Tibial nerve (tissue), 4 donors: ENCODE measurements around the gene DCLRE1C. TPM values are rescaled to one million over a fixed set of nuclear protein-coding genes. Genes with fewer than 3 reads are reported as not detected.

Experiments used
- DNase-seq, 2 donors: peaks; one replicate each; pipeline ENCODE4 v3.0.0-alpha.2; 2019; ENCODE audit warnings: low spot score in 2 of 2
- H3K27ac ChIP-seq, 4 donors: fragments of 200-600 bp; sonication (generic) in 3 of 4; one replicate each; pipeline ENCODE4 v1.5.1; 2017 to 2019; ENCODE audit warnings: mild to moderate bottlenecking in 1 of 4
- H3K27me3 ChIP-seq, 2 donors: fragments of 200-600 bp; sonication (generic) in 1 of 2; one replicate each; pipeline versions ENCODE4 v1.5.1 to v1.6.0; 2017 to 2019
- H3K36me3 ChIP-seq, 3 donors: fragments of 200-600 bp; sonication (generic); one replicate each; pipeline ENCODE4 v1.5.1; 2018 to 2019
- H3K4me1 ChIP-seq, 4 donors: fragments of 200-600 bp; sonication (generic) in 3 of 4; one replicate each; pipeline ENCODE4 v1.5.1; 2017 to 2019
- H3K4me3 ChIP-seq, 4 donors: fragments of 200-600 bp; sonication (generic) in 3 of 4; one replicate each; pipeline ENCODE4 v1.5.1; 2017 to 2019; ENCODE audit warnings: mild to moderate bottlenecking in 1 of 4, moderate library complexity in 1 of 4
- H3K9me3 ChIP-seq, 4 donors: fragments of 200-600 bp; sonication (generic) in 3 of 4; one replicate each; pipeline ENCODE4 v1.5.1; 2017 to 2019
- CTCF ChIP-seq, 5 experiments: fragments of 200-600 bp in 3 of 5; fragments of 450-650 bp in 2 of 5; sonication (generic) in 3 of 5; IDR thresholded peaks; one replicate each; pipeline ENCODE4 v1.5.1; 2016 to 2019; ENCODE audit warnings: antibody characterized with exemption in 5 of 5, mild to moderate bottlenecking in 3 of 5, moderate library complexity in 2 of 5
- EP300 ChIP-seq, 2 donors: sonication (generic); formaldehyde crosslinking; IDR thresholded peaks; one replicate each; pipeline ENCODE4 v1.6.1; 2017; ENCODE audit warnings: antibody characterized with exemption in 2 of 2, mild to moderate bottlenecking in 1 of 2
- POLR2A ChIP-seq, 2 donors: fragments of 450-650 bp; IDR thresholded peaks; one replicate each; pipeline ENCODE4 v1.6.1; 2017; ENCODE audit warnings: antibody characterized with exemption in 2 of 2, mild to moderate bottlenecking in 2 of 2, moderate library complexity in 2 of 2
- WGBS, 2 donors: methylation state at CpG; one replicate each; pipeline ENCODE4 v1.1.5; 2018; 5-methylcytosine and 5-hydroxymethylcytosine counted together
- total RNA-seq, 4 donors: library from RNA; depleted of rRNA; stranded (reverse); fragments of >200 nt; gene quantifications; one replicate each; pipeline ENCODE4 v1.1.0, GENCODE V29; 2016

Gene DCLRE1C
- total RNA-seq, 4 donors from 2014 or later: 9.6 to 28.8 (median 17.5) TPM

- no peak for DNase-seq
- Histone ChIP-seq H3K9me3 (no peaks in the 10 kb centered on the region), H3K4me3 (no peak overlapping the region), H3K36me3 (no peaks in the 10 kb centered on the region), H3K27ac (no peak overlapping the region), H3K27me3 (no peaks in the 10 kb centered on the region), H3K4me1 (peaks cover 0 to 28% (median 5%) of the 10 kb centered on the region in 4 donors)
- WGBS, 2 donors: 53 to 59% methylated on average over 7 of the region's 7 CpGs
- TF ChIP-seq CTCF (IDR thresholded peaks at IDR 0.05): no peak
- no peak for TF ChIP-seq EP300 (IDR thresholded peaks at IDR 0.05)
- TF ChIP-seq POLR2A (IDR thresholded peaks at IDR 0.05): no peak
These were observed 73.7 kb downstream of the DCLRE1C start for GRCh38 chr10:14880229-14880628.

DNA sequence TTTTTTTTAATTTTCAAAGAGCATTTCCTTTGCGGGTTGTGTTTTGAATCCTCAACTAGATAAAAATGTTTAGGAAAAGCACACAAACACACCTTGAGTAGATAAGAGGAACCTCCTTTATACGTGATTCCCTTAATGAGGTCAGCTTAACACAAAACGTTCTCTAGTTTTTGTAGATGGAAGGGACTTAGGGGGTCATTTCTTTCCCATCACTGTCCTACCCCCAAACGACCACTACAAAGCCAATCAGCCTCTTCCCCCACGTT, 74.0 kb downstream of the DCLRE1C start:
- Histone ChIP-seq H3K9me3 (no peaks in the 10 kb centered on the region), H3K4me3 (peak overlapping the region in 2 of 4 donors; percentile 62 to 98), H3K27me3 (no peaks in the 10 kb centered on the region), H3K4me1 (peaks cover 0 to 28% (median 5%) of the 10 kb centered on the region in 4 donors), H3K36me3 (no peaks in the 10 kb centered on the region), H3K27ac (no peak overlapping the region)
- DNase-seq: no peak
- 4% methylated on average over 5 of the region's 5 CpGs for WGBS, 2 donors
- TF ChIP-seq EP300 (IDR thresholded peaks at IDR 0.05) (no peak), CTCF (IDR thresholded peaks at IDR 0.05) (no peak), POLR2A (IDR thresholded peaks at IDR 0.05) (no peak)

DNA sequence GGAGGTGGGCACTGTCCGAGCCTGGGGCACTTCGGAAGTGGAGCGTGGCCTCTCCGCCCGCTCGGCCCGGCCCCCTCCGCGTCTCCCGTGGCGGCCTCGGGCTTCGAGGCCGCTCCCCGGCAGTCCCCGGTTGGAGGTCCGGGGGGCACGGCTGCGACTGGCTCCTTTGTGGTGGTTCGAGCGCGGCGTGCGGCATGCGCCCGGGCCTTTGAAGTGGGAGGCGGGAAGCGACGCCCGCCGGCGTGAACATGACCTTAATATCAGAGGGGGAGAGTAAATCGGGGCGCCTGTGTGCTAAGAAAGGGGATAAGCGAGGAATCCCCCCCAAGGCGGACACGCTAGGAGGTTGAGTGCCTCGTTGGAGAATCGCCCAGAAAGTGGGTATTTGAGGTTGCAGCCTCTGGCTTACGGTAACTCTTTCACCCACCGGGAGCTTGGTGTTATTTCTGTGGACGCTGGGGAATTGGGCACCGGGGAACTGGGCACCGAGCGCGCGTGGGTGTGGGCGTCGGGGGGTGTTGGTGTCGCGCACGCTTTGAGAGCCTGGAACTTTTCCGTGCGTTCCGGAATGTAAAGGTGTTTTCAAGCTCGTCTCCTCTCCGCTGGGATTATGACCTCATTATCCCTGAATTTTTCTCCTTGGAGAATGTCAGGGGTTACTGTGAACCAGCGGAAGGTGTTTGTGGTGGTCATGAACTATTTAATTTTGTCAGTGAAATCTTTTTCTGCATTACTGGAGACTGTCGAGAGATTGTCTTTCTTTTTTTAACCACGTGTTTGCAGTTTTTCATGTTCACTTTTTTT, 74.6 kb downstream of the DCLRE1C start:
- no peaks in the 10 kb centered on the region for H3K36me3 ChIP-seq
- no peak for TF ChIP-seq POLR2A (IDR thresholded peaks at IDR 0.05)
- no peak for TF ChIP-seq EP300 (IDR thresholded peaks at IDR 0.05)
- no peak for TF ChIP-seq CTCF (IDR thresholded peaks at IDR 0.05)
- WGBS, 2 donors: 0 to 1% methylated on average over 34 to 41 of the region's 60 CpGs
- no peaks in the 10 kb centered on the region for H3K27me3 ChIP-seq
- peak overlapping the region; percentile 38 to 98 (median 94) for H3K27ac ChIP-seq
- peak in 1 of 2 donors; percentile 12 for DNase-seq
- peaks cover 0 to 28% (median 5%) of the 10 kb centered on the region in 4 donors for H3K4me1 ChIP-seq
- peak overlapping the region; percentile 62 to 98 (median 83) for H3K4me3 ChIP-seq
- H3K9me3 ChIP-seq: no peaks in the 10 kb centered on the region

GRCh38 chr10:14878266-14879123, 75.4 kb downstream of the DCLRE1C start, which contains the start of gene SUV39H2:
TSS of gene SUV39H2 (plus strand) at chr10:14878866. CDS start at chr10:14878889, 23 bp downstream.
- Histone ChIP-seq H3K27ac (peak within 1 kb of the TSS; percentile 93 to 98 (median 95)), H3K36me3 (no peaks in the 10 kb centered on the region), H3K27me3 (no peaks in the 10 kb centered on the region), H3K4me3 (peak within 1 kb of the TSS; percentile 62 to 98 (median 86)), H3K4me1 (peaks cover 0 to 28% (median 5%) of the 10 kb centered on the region in 4 donors), H3K9me3 (no peaks in the 10 kb centered on the region)
- DNase-seq: peak; percentile 89 to 91
- peak in 1 of 2 donors; percentile 95 for TF ChIP-seq EP300 (IDR thresholded peaks at IDR 0.05)
- TF ChIP-seq CTCF (IDR thresholded peaks at IDR 0.05): peak in 3 of 5 experiments; percentile 9 to 53 (median 32)
- peak; percentile 38 to 84 for TF ChIP-seq POLR2A (IDR thresholded peaks at IDR 0.05)
- 0 to 1% methylated on average over 43 to 48 of the region's 102 CpGs for whole genome bisulfite sequencing, 2 donors
